ENCODE data around the gene SMG9. TPM values are rescaled to one million over a fixed set of nuclear protein-coding genes. Genes with fewer than 3 reads are reported as not detected.
"Not testable (repeated sequence)": the region's sequence is repeated elsewhere in the genome, so short reads cannot be mapped to it uniquely, and the experiment has no call there.

Gene SMG9
- total RNA-seq, 1 donor from 2014 or later: 126 TPM

- H3K9me3 ChIP-seq: no peaks in the 10 kb centered on the region
- peaks cover 1 to 4% of the 10 kb centered on the region in 2 donors for H3K4me1 ChIP-seq
- no peak overlapping the region for H3K4me3 ChIP-seq
- intact Hi-C loops (cut with DNase I): no loop called here
- TF ChIP-seq CTCF (IDR thresholded peaks at IDR 0.05): no peak
- no peak overlapping the region for H3K27ac ChIP-seq
- no peak for DNase-seq (ENCODE audit: low spot score in 2 of 2)
- no peaks in the 10 kb centered on the region for H3K27me3 ChIP-seq
- H3K36me3 ChIP-seq: no peaks in the 10 kb centered on the region
Observed at GRCh38 chr19:43779147-43779819, 24.5 kb upstream of the SMG9 start.

GRCh38 chr19:43778651-43779050 lies 23.9 kb upstream of the SMG9 start:
- H3K4me3 ChIP-seq: no peak overlapping the region
- H3K27ac ChIP-seq: no peak overlapping the region

GRCh38 chr19:43777163-43777695 lies 22.5 kb upstream of the SMG9 start:
- no peak overlapping the region for H3K4me3 ChIP-seq
- H3K27ac ChIP-seq: no peak overlapping the region
- no peak for TF ChIP-seq CTCF (IDR thresholded peaks at IDR 0.05)
- H3K36me3 ChIP-seq: no peaks in the 10 kb centered on the region
- no peak for DNase-seq (ENCODE audit: low spot score in 2 of 2)
- peaks cover 4 to 8% of the 10 kb centered on the region in 2 donors for H3K4me1 ChIP-seq
- no peaks in the 10 kb centered on the region for H3K27me3 ChIP-seq
- H3K9me3 ChIP-seq: no peaks in the 10 kb centered on the region
- intact Hi-C loops (cut with DNase I): no loop called here

More at GRCh38 chr19:43778651-43779050, 23.9 kb upstream of the SMG9 start:
- Histone ChIP-seq H3K36me3 (no peaks in the 10 kb centered on the region), H3K9me3 (no peaks in the 10 kb centered on the region), H3K27me3 (no peaks in the 10 kb centered on the region), H3K4me1 (peaks cover 4 to 8% of the 10 kb centered on the region in 2 donors)
- no peak for DNase-seq (ENCODE audit: low spot score in 2 of 2)
- no peak for TF ChIP-seq CTCF (IDR thresholded peaks at IDR 0.05)
- intact Hi-C loops (cut with DNase I): no loop called here

- Histone ChIP-seq H3K4me1 (peaks cover 4 to 8% of the 10 kb centered on the region in 2 donors), H3K4me3 (no peak overlapping the region), H3K9me3 (no peaks in the 10 kb centered on the region), H3K27me3 (no peaks in the 10 kb centered on the region), H3K27ac (no peak overlapping the region), H3K36me3 (no peaks in the 10 kb centered on the region)
- DNase-seq (ENCODE audit: low spot score in 2 of 2): no peak
- no peak for TF ChIP-seq CTCF (IDR thresholded peaks at IDR 0.05)
- intact Hi-C loops (cut with DNase I): no loop called here
Observed at GRCh38 chr19:43776286-43776685, 21.5 kb upstream of the SMG9 start.

- no peak for TF ChIP-seq CTCF (IDR thresholded peaks at IDR 0.05)
- intact Hi-C loops (cut with DNase I): no loop called here
- H3K4me1 ChIP-seq: peaks cover 4 to 8% of the 10 kb centered on the region in 2 donors
- DNase-seq (ENCODE audit: low spot score in 2 of 2): no peak
- H3K36me3 ChIP-seq: no peaks in the 10 kb centered on the region
- no peaks in the 10 kb centered on the region for H3K9me3 ChIP-seq
- no peaks in the 10 kb centered on the region for H3K27me3 ChIP-seq
- H3K4me3 ChIP-seq: no peak overlapping the region
- H3K27ac ChIP-seq: no peak overlapping the region
Observed at GRCh38 chr19:43775299-43775890, 20.6 kb upstream of the SMG9 start.

- H3K4me3 ChIP-seq: peak overlapping the region in 1 of 2 donors; percentile 50
- H3K36me3 ChIP-seq; intact Hi-C loops (cut with DNase I); H3K27ac ChIP-seq; H3K9me3 ChIP-seq; H3K4me1 ChIP-seq; DNase-seq (ENCODE audit: low spot score in 2 of 2); H3K27me3 ChIP-seq: not testable (repeated sequence)
Observed at GRCh38 chr19:43774940-43775258, 20.1 kb upstream of the SMG9 start.

Measured in ascending aorta (tissue), 2 donors.